GM21360 (cell line): ENCODE results near the gene MISP.
A peak's percentile ranks its signal among the peaks of the same experiment; 100 is the strongest.

Experiments used
- ATAC-seq: cut with Tn5 transposase; IDR thresholded peaks from one replicate; pipeline ENCODE4 v1.9.1; 2021; ENCODE audit warnings: mild to moderate bottlenecking, moderate library complexity; ENCODE audit not compliant: unreplicated experiment

The MISP gene

GRCh38 chr19:795691-796581, 45.0 kb downstream of the MISP start:
- ATAC-seq = no peak

GRCh38 chr19:796692-797527, 46.0 kb downstream of the MISP start, which contains the start of gene PTBP1:
Gene PTBP1, plus strand, starts transcription at chr19:797452. Its CDS starts 46 bp downstream, at chr19:797498.
- ATAC-seq = peak; percentile 67

DNA sequence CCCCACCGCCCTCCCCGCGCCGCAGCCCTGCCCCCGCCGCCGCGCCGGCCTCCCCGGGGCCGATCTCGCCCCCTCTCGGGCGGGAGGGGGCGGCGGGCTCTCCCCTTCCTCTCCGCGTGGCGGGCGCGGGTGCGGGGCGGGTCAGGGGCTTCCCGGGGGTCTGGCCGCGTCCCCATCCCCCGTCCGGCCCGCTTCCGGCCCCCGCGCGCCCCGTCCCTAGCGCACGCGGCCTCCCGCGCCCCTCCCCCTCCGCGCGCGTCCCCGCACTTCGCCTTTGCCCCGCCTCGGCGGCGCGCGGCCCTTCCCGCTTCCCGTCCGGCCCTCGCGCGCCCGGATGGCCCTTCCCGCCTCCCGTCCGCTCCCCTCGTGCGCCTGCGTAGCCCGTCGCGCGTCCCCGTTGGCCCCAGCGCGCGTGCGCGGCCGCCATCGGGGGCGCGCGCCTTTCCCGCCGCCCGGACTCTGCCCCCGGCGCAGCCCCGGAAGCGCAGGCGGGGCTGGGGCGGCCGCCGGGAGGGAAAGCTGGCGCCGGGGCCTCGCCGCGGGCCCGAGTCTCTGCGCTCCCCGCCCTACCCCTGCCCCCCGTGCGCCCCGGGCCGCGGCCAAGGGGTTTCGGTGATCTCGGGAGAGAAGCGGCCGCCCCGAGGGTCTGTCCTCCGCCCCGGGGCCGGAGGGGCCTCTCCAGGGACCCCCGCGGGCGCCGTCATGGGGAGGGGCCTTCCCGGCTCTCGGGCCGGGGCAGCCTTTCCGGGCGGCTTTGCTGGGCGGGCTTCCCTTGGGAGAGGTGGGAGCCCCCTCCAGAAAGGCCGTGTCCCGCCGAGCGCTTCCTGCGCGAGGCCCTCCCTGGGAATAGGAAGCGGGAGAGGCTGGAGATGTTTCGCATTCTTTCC, 46.9 kb downstream of the MISP start:
- ATAC-seq = peak; percentile 30

DNA sequence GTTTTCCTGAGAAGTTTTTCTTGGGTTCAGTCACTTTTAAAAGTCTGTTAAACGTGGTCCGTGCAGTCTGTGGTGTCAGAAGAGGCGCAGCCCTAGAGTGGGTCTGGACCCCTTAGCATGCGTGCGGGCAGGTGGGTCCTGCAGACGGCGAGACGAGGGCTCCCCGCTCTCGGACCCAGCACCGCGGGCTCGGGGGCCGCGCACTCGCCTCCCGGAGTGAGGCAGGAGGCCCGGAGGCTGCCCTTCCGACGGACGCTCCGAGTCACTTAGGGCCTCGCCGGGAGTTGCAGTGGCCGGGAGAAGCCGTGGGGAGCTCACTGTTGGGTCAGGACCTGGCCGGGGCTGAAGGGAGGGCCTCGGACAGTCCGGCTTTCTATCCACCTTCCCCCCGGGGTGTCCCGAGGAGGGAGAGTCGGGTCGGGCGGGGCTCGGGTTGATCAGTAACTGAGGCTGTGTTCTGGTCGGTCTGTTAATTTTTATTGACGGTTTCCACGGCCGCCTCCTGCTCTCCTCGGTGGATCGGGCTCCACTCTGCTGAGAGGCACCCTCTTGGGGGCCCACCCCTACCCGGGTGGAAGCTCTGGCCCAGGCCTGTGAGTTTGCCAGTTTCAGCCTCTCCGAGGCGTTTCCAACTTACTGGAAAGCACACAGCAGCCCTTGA, 47.6 kb downstream of the MISP start:
- no peak for ATAC-seq

DNA sequence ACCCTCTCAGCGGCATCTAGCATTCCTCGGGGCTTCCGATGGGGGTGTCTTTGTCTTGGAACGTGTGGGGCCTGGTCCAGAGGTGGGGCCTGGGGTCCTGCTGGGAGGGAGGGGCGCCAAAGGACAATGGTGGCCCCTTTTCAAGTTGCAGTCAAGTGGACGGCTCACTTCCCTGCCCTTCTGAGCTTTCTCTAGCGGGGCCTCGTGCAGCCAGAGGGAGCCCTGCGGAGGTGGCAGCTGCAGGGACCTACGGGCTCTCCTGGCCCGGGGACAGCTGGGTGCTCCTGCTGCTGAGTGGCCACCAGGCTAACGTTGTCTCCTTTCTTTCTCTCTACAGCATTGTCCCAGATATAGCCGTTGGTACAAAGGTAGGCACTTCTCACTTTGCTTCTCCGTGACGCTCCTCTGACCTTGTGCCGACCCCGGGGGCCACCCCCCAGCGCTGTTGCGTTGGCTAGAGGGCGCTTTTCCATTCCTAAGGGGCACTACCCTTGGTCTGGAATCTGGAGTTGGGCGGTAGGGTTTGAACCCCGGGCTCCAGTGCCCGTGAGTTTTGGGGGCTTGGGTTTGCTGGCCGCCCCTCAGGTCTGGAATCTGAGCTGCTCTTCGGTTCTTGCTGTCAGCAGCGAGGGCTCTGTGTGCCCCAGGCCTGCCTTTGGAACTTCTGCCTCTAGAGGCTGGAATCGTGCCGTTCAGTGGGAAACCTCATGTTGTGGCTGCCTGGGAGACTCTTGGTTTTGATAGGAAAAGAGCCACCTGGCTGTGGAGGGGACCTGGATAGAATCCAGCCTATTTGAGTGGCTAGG, 48.4 kb downstream of the MISP start:
- no peak for ATAC-seq

DNA sequence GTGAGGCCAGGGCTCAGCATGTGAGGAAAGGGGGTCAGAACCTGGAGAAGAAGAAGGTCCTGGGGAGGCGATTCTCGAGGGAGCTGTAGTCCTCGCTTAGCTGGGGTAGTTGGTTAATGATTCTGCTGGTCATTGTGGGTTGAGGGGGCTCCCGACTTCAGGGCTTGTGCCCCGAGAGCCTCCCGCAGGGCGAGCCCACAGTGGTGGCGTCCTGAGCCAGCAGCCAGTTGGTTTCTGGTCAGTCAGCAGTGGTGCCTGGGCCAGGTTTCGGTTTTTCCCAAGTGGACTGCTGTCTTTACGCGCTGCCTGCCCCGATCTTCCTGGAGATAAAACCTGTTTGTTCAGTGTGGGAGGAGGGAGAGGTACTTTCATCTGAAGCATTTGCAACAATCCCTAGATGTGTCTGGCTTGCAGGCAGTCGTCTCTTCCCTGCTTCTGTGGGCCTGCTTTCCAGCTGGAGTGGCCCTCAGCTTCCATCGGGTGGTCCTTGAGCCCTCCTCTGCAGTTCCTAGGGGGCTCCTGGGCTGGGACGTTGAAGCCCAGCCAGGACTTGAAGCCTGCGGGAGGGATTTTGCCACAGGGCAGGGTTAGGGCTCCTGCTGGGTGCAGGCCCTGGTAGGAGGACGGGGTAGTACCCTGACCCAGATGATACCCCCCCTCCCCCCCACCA, 49.6 kb downstream of the MISP start:
- no peak for ATAC-seq

DNA sequence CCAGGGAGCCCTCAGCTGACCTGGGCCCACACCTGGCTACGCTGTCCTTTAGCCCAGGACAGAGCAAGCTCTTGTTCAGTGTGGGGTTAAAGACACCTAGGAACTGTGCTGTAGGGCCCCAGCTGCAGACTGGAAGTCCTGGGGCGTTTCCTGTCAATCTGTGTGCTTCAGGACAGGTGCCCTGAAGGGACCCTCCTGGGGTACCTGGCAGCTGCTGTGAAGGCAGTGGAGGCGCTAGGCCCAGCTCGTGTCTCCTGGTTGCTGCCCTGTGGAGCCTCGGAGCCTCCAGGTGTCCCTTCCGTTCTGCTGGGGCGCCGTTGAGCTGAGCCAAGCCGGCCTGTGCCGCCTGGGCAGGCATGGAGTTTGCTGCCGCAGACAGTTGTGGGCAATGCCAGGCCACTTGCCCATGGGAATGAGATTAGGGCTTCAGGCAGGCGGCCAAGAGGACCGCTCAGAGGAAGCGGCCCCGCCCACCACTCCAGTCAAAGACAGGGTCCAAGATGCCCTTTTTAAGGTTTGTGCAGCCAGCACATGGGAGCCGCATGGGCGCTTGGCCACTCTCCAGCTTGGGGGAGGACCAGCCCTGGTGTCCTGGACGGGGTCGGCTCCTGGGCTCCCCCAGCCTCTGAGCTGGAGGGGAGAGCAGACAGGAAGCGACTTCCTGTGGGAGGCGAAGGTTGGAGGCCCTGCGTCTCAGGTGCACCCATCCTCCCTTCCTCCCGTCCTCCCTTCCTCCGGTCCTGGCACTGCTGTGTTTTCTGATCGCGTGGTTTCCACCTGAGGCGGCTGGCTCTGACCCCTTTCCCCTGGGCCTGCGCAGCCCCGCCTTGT, 50.3 kb downstream of the MISP start:
- no peak for ATAC-seq

GRCh38 chr19:801861-802497, 51.1 kb downstream of the MISP start:
- no peak for ATAC-seq

DNA sequence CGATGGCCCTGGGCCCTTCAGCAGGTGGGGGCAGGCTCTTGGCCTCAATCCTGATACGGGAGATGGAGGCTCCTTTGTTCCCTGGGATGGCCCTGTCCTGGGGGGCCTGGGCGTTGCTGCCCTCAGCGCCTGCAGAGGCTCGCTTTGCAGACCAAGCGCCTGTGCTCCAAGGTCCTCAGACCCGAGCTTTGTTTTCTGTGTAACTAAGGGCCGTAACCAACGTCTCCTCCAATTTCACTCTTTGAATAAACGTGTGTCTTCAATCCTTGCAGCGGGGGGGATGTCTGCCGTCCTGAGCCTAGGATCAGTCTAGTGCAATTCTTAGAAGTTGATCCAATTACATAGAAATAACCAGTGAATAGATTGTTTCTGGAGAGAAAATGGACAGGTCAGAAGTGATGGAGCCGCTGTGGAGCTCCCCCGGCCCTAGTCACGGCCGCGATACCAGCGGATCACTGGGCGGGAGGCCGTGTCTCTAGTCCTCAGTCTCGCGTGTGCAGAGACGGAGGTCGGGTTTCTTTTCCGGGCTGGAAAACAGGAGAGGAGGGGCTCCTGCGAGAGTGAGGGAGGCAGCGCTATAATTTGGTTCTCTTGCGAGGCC, 51.7 kb downstream of the MISP start:
- no peak for ATAC-seq

DNA sequence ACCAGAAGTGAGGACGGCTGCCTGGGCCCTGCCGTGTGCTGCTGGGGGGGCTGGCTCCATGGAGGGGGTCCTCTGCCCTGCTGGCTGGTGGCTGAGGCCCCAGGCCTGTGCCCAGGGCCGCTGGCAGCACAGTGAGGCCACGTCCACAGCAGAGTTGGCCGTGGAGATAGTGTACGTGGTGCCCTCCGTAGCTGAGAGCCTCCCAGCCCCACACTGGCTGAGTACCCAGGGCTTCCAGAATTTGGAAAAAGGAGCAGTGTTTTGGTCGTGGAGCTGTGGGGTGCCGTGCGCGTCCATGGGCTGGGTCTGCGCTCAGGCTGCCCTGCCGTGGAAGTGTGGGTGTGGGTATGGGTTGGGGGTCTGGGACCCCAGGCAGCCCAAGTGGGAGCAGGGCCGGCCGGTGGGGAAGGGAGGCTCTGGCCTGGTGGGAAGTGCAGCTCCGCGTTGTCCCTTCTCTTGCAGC, 52.2 kb downstream of the MISP start:
- no peak for ATAC-seq

GRCh38 chr19:803686-804418, 52.9 kb downstream of the MISP start:
- no peak for ATAC-seq

GRCh38 chr19:804419-805165, 53.7 kb downstream of the MISP start:
- ATAC-seq = no peak

- ATAC-seq = no peak
Observed at GRCh38 chr19:805166-805551, 54.2 kb downstream of the MISP start.

DNA sequence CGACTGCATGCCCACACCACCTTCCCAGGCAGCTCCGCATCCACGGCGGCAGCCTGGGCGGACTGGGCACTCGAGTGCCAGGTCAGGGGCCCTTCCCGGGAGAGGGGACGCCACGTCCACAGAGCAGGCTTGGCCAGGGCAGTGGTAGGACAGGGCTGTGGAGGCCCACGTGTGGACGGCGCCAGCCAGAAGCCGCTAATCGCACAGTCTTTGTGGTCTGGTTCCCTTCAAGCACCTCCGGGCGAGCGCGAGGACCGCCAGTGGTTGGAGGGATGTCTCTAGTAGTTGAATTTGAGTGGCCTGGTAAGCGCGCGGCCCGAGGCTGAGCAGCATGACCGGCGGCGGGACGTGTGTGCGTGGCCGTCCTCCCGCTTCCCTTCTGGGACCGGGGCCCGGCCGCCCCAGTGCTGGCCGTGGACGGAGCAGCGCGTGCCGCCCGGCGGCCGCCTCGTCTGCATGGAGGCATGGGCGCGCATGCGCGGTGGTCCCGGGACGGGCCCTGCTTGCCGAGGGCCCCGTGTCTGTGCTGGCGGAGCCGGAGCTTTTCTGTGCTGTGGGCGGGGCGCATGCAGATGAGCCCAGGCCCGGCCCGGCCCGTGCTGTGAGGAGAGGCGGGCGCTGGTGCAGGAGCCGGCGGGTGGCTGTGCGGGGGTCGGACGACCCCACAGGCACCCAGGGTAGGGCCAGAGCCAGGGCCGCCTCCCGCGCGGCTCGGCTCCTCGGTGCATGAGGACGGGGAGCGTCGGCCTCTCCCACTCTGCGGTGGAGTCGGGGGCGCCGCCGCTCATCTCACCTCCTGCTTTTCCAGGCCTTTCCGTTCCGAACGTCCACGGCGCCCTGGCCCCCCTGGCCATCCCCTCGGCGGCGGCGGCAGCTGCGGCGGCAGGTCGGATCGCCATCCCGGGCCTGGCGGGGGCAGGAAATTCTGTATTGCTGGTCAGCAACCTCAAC, 55.0 kb downstream of the MISP start:
- ATAC-seq = no peak
